LNCaP clone FGC (cell line): ENCODE results near the gene CLASRP.

Source experiments
- DNase-seq: peaks from one replicate; pipeline ENCODE4 v3.0.0-alpha.2; 2011; ENCODE audit warnings: low read depth
- H3K4me3 ChIP-seq: 2 replicates; pipeline ENCODE4 v1.5.1; 2011; ENCODE audit warnings: mild to moderate bottlenecking, low read depth, low read length, control low read depth
- TF ChIP-seq, protein P1 (sequence below): IDR thresholded peaks from 2 replicates; pipeline ENCODE4 v1.5.1; 2012; ENCODE audit warnings: mild to moderate bottlenecking; ENCODE audit not compliant: control insufficient read depth, insufficient read depth; ENCODE audit errors: extremely low read depth

The CLASRP gene

DNA sequence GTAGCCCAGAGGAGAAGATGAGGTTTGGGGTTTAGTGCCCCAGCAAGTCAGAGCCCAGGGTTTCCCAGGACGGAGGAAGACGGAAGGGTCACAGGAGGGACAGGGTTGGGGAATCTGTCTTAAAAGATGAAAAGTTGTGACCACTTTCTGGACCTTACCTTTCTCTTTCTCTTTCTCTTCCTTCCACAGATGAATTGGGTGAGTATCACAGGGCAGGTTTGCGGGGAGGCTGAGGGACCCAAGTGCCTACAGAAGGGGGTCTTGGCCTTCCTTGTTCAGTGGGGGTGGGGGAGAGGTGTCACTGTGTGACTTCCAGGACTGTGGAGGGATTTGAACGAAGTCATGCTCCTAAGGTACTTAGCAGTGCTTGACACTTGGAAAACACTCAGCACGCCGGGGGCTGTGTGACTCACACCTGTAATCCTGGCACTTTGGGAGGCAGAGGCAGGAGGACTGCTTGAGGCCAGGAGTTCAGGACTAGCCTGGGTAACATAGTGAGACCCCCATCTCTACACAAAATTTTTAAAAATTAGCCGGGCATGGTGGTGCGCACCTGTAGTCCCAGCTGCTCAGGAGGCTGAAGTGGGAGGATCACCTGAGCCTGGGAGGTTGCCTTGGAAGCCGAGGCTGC, 29.1 kb upstream of the CLASRP start:
- TF ChIP-seq, protein P1, sequence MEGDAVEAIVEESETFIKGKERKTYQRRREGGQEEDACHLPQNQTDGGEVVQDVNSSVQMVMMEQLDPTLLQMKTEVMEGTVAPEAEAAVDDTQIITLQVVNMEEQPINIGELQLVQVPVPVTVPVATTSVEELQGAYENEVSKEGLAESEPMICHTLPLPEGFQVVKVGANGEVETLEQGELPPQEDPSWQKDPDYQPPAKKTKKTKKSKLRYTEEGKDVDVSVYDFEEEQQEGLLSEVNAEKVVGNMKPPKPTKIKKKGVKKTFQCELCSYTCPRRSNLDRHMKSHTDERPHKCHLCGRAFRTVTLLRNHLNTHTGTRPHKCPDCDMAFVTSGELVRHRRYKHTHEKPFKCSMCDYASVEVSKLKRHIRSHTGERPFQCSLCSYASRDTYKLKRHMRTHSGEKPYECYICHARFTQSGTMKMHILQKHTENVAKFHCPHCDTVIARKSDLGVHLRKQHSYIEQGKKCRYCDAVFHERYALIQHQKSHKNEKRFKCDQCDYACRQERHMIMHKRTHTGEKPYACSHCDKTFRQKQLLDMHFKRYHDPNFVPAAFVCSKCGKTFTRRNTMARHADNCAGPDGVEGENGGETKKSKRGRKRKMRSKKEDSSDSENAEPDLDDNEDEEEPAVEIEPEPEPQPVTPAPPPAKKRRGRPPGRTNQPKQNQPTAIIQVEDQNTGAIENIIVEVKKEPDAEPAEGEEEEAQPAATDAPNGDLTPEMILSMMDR, result no peak
- no peak overlapping the region for H3K4me3 ChIP-seq
- no peak for DNase-seq

DNA sequence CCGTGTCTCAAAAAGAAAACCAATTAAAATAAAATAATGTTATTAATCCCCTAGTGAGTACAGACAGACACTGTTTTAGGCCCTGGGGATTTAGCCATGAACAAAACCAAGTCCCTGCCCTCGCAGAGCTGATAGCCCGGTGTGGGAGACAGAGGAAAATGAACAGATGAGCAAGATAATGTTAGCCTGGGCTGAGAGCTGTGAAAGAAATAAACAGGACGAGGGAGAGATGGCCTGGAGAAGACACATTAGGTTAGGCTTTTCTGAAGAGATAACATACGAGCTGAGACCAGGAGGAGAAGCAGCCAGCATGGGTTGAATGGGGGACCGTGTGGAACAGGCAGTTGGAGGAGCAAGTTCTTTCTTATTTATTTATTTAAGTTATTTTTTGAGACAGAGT, 28.5 kb upstream of the CLASRP start:
- TF ChIP-seq, protein P1, result no peak
- DNase-seq, result no peak
- H3K4me3 ChIP-seq, result no peak overlapping the region

DNA sequence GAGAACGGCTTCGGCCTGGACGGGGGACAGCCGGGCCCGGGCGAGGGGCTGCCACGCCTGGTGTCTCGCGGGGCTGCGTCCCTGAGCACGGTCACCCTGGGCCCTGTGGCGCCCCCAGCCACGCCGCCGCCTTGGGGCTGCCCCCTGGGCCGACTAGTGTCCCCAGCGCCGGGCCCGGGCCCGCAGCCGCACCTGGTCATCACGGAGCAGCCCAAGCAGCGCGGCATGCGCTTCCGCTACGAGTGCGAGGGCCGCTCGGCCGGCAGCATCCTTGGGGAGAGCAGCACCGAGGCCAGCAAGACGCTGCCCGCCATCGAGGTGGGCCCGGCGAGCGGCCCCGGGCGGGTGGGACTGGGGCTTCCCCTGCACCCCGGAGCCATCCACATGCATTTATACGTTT, 26.9 kb upstream of the CLASRP start:
- H3K4me3 ChIP-seq, result no peak overlapping the region
- TF ChIP-seq, protein P1, result no peak
- DNase-seq, result no peak

DNA sequence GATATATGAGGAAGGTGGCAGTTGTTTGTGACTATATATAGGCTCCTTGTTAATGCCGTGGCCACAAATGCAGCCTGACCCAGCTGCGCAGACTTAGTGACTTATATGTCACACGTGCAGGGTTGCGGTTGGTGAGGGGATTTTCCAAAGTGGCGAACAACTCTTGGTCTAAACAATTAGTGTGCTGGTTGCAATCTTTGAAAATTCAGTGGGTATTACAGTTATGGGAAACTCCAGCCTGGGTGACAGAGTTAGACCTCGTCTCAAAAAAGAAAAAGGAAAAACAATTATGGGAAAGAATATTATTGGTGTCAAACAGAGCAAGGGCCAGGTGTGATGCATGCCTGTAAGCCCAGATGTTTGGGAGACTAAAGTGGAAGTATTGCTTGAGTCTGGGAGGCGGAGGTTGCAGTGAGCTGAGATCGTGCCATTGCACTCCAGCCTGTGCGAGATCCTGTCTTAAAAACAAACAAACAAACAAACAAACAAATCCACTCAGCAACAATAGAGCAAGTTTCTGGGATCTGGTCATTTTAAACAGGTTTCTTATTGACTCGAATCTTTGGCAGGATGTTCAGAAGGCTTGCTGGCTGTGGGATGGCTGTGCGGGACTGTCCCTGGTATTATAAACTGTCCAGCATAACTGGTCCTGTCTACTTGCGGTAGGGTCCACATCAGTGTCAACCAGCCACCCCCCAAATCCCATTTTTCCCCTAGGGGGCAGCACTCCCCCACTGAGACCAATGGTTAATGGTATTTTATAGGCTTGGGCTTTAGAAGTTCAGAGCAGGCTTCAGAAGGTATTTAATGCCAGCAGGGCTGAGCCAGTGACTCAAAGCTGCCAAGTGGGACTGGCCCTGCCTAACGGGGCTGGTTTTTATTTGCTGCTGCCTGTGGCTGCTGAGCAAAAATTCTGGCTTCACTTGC, 22.2 kb upstream of the CLASRP start:
- DNase-seq, result peak; percentile 64
- H3K4me3 ChIP-seq, result no peak overlapping the region
- TF ChIP-seq, protein P1, result peak; percentile 53

DNA sequence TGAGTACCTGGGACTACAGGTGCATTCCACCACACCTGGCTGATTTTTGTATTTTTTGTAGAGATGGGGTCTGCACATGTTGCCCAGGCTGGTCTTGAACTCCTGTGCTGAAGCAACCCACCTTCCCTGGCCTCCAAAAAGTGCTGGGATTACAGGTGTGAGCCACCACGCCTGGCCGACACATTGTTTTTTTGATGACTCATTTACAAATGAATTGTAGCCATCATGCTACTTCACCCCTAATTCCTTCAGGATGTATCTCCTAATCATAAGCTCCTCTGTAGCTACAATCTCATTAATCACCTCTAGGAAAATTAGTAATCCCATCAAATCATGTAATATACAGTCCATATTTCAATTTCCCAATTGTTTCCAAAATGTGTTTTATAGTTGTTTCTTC, 19.7 kb upstream of the CLASRP start:
- H3K4me3 ChIP-seq, result no peak overlapping the region
- TF ChIP-seq, protein P1, result no peak

DNA sequence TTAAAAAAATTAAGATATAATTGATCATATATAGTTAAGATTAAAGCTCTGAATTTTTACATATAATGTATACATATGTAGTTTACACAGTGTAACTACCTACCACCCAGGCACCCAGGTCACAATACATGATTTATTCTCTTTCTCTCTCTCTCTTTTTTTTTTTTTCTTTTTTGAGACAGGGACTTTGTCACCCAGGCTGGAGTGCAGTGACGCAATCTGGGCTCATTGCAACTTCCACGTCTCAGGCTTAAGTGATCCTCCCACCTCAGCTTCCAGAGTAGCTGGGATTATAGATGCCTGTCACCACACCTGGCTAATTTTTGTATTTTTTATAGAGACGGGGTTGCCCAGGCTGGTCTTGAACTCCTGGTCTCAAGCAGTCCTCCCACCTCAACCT, 18.8 kb upstream of the CLASRP start:
- TF ChIP-seq, protein P1, result no peak

More for the DNA sequence above, 19.7 kb upstream of the CLASRP start:
- DNase-seq, result no peak

More for the DNA sequence above, 18.8 kb upstream of the CLASRP start:
- no peak for DNase-seq
- H3K4me3 ChIP-seq, result no peak overlapping the region
